Hair follicular keratinocyte (primary cell): ENCODE measurements around the gene ADCY9. TPM values are rescaled to one million over a fixed set of nuclear protein-coding genes. Genes with fewer than 3 reads are reported as not detected.

Experiments
- total RNA-seq: library from RNA; depleted of rRNA; stranded (reverse); fragments of >200 nt; gene quantifications from 2 replicates; pipeline ENCODE4 v1.2.3, GENCODE V29; 2015

The ADCY9 gene
- 7.4 and 10.3 TPM in 2 replicates for total RNA-seq

DNA sequence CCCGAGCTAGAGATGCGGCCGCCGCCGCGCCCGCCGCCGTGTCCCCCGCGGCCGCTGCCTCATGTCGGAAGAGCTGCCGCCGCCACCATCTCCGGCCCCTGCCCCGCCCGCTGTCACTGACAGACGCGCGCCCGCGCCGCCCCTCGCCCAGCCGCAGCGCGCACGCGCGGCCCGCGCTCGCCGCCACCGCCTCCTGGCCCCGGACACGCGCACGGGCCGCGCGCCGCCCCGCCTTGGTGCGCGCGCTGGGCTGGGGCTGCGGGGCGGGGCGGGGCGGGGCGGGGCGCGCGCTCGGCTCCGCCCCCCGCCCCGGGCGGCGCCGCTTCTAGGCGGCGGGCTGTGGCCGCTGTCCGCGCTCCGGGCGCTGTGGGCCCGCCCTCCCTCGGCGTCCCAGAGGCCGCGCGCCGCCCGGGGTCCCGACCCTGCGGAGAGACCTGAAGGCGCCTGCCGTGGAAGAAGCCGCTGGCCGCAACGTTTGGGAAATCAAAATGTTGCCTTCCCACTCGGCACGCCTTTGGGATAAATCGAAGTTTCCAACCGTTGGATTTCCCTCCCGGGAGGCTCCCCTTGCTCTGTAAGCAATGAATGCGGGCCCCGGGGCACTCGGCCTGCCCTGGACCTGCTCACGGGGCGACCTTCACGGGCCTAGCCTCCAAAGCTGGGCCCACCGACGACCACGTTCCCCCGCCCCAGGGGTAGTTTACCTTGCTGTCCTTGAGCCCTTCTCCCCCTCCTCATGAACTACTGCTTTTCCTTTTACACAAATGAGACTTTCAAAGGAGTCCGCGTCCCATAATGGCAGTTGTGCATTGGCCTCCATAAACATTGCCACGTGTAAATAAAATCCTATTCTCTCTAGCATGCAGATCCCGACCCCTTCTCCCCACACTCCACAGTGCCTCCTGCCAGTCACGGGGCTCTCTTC, at the start of gene ADCY9:
ADCY9 (minus strand) TSS at position 118 of the 925 bp plus-strand sequence. CDS start 1,000 bp downstream, outside the sequence.

Other genes starting within 250 kb of the ADCY9 start
- 7.6 and 11.9 TPM in 2 replicates for gene CREBBP, start 235.7 kb downstream of the ADCY9 start, total RNA-seq
- gene SRL, start 125.6 kb upstream of the ADCY9 start, total RNA-seq = not detected in 2 replicates
- gene TFAP4, start 156.6 kb upstream of the ADCY9 start, total RNA-seq = 8.0 and 14.2 TPM in 2 replicates
- gene GLIS2, start 199.6 kb upstream of the ADCY9 start, total RNA-seq = 1.0 and 2.1 TPM in 2 replicates
- gene PAM16, start 234.9 kb upstream of the ADCY9 start, total RNA-seq = 67.8 and 97.0 TPM in 2 replicates